Liver (tissue), 9 donors: Measurements from ENCODE around the gene EEF2K. TPM values are rescaled to one million over a fixed set of nuclear protein-coding genes. Genes with fewer than 3 reads are reported as not detected.

Experiments used
- DNase-seq: peaks from one replicate; pipeline ENCODE4 v3.0.0-alpha.2; 2017; ENCODE audit warnings: low spot score
- H3K27ac ChIP-seq, 2 donors: one replicate each; pipeline ENCODE4 v1.7.0; 2013; ENCODE audit warnings: inconsistent platforms in 2 of 2, low read length in 2 of 2, control low read depth in 1 of 2, low read depth in 1 of 2, mild to moderate bottlenecking in 1 of 2
- H3K27me3 ChIP-seq, 4 donors: one replicate each; pipeline versions ENCODE4 v1.6.1 to v1.7.0; 2013; ENCODE audit warnings: low read length in 3 of 4, inconsistent platforms in 1 of 4, mild to moderate bottlenecking in 1 of 4, moderate library complexity in 1 of 4; ENCODE audit not compliant: control insufficient read depth in 4 of 4, insufficient read depth in 4 of 4
- H3K36me3 ChIP-seq, 4 donors: one replicate each; pipeline versions ENCODE4 v1.6.1 to v1.7.0; 2013; ENCODE audit warnings: low read length in 3 of 4, mild to moderate bottlenecking in 3 of 4, low read depth in 1 of 4, moderate library complexity in 1 of 4; ENCODE audit not compliant: control insufficient read depth in 4 of 4, insufficient read depth in 3 of 4
- H3K4me1 ChIP-seq, 4 donors: one replicate each; pipeline versions ENCODE4 v1.6.1 to v1.7.0; 2013; ENCODE audit warnings: low read length in 3 of 4, mild to moderate bottlenecking in 3 of 4, moderate library complexity in 1 of 4; ENCODE audit not compliant: control insufficient read depth in 4 of 4, insufficient read depth in 4 of 4
- H3K4me3 ChIP-seq, 3 donors: one replicate each; pipeline versions ENCODE4 v1.6.1 to v1.7.0; 2013; ENCODE audit warnings: low read length in 3 of 3, control low read depth in 1 of 3, low read depth in 1 of 3, mild to moderate bottlenecking in 1 of 3
- H3K9ac ChIP-seq, 2 donors: one replicate each; pipeline ENCODE4 v1.7.0; 2013; ENCODE audit warnings: low read length in 2 of 2, mild to moderate bottlenecking in 2 of 2, moderate library complexity in 2 of 2, control low read depth in 1 of 2, low read depth in 1 of 2
- H3K9me3 ChIP-seq, 4 donors: one replicate each; pipeline versions ENCODE4 v1.6.1 to v1.7.0; 2013; ENCODE audit warnings: low read length in 3 of 4; ENCODE audit not compliant: control insufficient read depth in 4 of 4
- ATF3 ChIP-seq: IDR thresholded peaks from 2 replicates; pipeline ENCODE4 v1.6.1; 2016; ENCODE audit warnings: antibody characterized with exemption
- CTCF ChIP-seq: fragments of 150-350 bp; IDR thresholded peaks from 2 replicates; pipeline ENCODE4 v1.5.1; 2017; ENCODE audit warnings: improper control_type of control experiment, low read depth, low read length; ENCODE audit not compliant: missing input control
- EGR1 ChIP-seq, 2 donors: IDR thresholded peaks; 2 replicates each; pipeline ENCODE4 v1.6.1; 2016 to 2018; ENCODE audit warnings: antibody characterized with exemption in 2 of 2, low read depth in 2 of 2
- FOXA1 ChIP-seq: IDR thresholded peaks from 2 replicates; pipeline ENCODE4 v1.6.1; 2016; ENCODE audit warnings: antibody characterized with exemption
- FOXA2 ChIP-seq: IDR thresholded peaks from 2 replicates; pipeline ENCODE4 v1.6.1; 2016; ENCODE audit warnings: antibody characterized with exemption
- GABPA ChIP-seq, 2 donors: IDR thresholded peaks in 1 of 2; conservative IDR thresholded peaks in 1 of 2; 2 replicates each; pipeline ENCODE4 v1.6.1; 2016; ENCODE audit warnings: antibody characterized with exemption in 2 of 2, mild to moderate bottlenecking in 1 of 2, moderate library complexity in 1 of 2
- HNF4A ChIP-seq, 2 donors: conservative IDR thresholded peaks; 2 replicates each; pipeline ENCODE4 v1.6.1; 2016; ENCODE audit warnings: antibody characterized with exemption in 2 of 2, mild to moderate bottlenecking in 2 of 2
- HNF4G ChIP-seq: IDR thresholded peaks from 2 replicates; pipeline ENCODE4 v1.6.1; 2016; ENCODE audit warnings: antibody characterized with exemption
- JUND ChIP-seq, 2 donors: IDR thresholded peaks; 2 replicates each; pipeline ENCODE4 v1.6.1; 2016; ENCODE audit warnings: antibody characterized with exemption in 2 of 2
- MAX ChIP-seq: IDR thresholded peaks from 2 replicates; pipeline ENCODE4 v1.6.1; 2016; ENCODE audit warnings: antibody characterized with exemption
- NR2F2 ChIP-seq: IDR thresholded peaks from 2 replicates; pipeline ENCODE4 v1.6.1; 2016; ENCODE audit warnings: antibody characterized with exemption
- RAD21 ChIP-seq, 2 donors: IDR thresholded peaks; 2 replicates each; pipeline ENCODE4 v1.6.1; 2016; ENCODE audit warnings: antibody characterized with exemption in 2 of 2, mild to moderate bottlenecking in 2 of 2
- REST ChIP-seq: IDR thresholded peaks from 2 replicates; pipeline ENCODE4 v1.6.1; 2016; ENCODE audit warnings: antibody characterized with exemption, mild to moderate bottlenecking
- RXRA ChIP-seq, 2 donors: IDR thresholded peaks; 2 replicates each; pipeline ENCODE4 v1.6.1; 2017 to 2018; ENCODE audit warnings: antibody characterized with exemption in 2 of 2, mild to moderate bottlenecking in 1 of 2
- SP1 ChIP-seq: IDR thresholded peaks from 2 replicates; pipeline ENCODE4 v1.6.1; 2018; ENCODE audit warnings: antibody characterized with exemption, mild to moderate bottlenecking
- TAF1 ChIP-seq: conservative IDR thresholded peaks from 2 replicates; pipeline ENCODE4 v1.6.1; 2016; ENCODE audit warnings: antibody characterized with exemption, mild to moderate bottlenecking
- YY1 ChIP-seq: IDR thresholded peaks from 2 replicates; pipeline ENCODE4 v1.6.1; 2016; ENCODE audit warnings: antibody characterized with exemption, mild to moderate bottlenecking
- ZBTB33 ChIP-seq: IDR thresholded peaks from 2 replicates; pipeline ENCODE4 v1.6.1; 2016; ENCODE audit warnings: antibody characterized with exemption
- WGBS: extraction: QIAGEN DNeasy Blood & Tissue Kit; methylation state at CpG from one replicate; pipeline ENCODE4 v1.1.7; 2013; 5-methylcytosine and 5-hydroxymethylcytosine counted together
- polyA plus RNA-seq, 2 donors: library from polyadenylated mRNA; stranded (reverse) in 1 of 2; unstranded in 1 of 2; fragments of 200-250 nt in 1 of 2; fragments of >200 nt in 1 of 2; fragmentation: Nextera tagmentation in 1 of 2; extraction: Ambion mirVana in 1 of 2; gene quantifications; one replicate each; pipeline versions ENCODE4 v1.2.1 to v1.2.3, GENCODE V29; 2013 to 2015
- total RNA-seq, 2 donors: library from RNA; depleted of rRNA; stranded (reverse); fragments of >200 nt; gene quantifications; one replicate each; pipeline ENCODE4 v1.2.3, GENCODE V29; 2014
- donor health status: healthy.
- donor health status: healthy.
- donor health status: healthy.
- donor health status: healthy.
- donor health status: healthy.

The EEF2K gene
- total and polyA plus RNA-seq, 4 donors = 3.2 to 14.3 (median 8.0) TPM

GRCh38 chr16:22302776-22303363 lies 96.8 kb downstream of the EEF2K start:
- no peak overlapping the region for H3K9ac ChIP-seq
- peaks cover under 1 to 33% (median 8%) of the 10 kb centered on the region in 4 donors for H3K36me3 ChIP-seq
- H3K27ac ChIP-seq = no peak overlapping the region
- no peaks in the 10 kb centered on the region for H3K9me3 ChIP-seq
- TF ChIP-seq FOXA1 (no peak), MAX (no peak), NR2F2 (no peak), FOXA2 (no peak), RAD21 (IDR thresholded peaks at IDR 0.05) (no peak), SP1 (no peak), EGR1 (IDR thresholded peaks at IDR 0.05; ENCODE audit: low read depth in 2 of 2) (no peak), HNF4A (conservative IDR thresholded peaks at IDR 0.05) (no peak), GABPA (IDR thresholded peaks at IDR 0.05 in 1 of 2, conservative IDR thresholded peaks at IDR 0.05 in 1 of 2) (no peak), ATF3 (no peak), CTCF (no peak), ZBTB33 (no peak), HNF4G (no peak), YY1 (no peak), JUND (IDR thresholded peaks at IDR 0.05) (no peak), TAF1 (no peak), RXRA (IDR thresholded peaks at IDR 0.05) (no peak), REST (no peak)
- H3K27me3 ChIP-seq = no peaks in the 10 kb centered on the region
- no peak for DNase-seq
- no peak overlapping the region for H3K4me3 ChIP-seq
- peaks cover 0 to 15% (median 5%) of the 10 kb centered on the region in 4 donors for H3K4me1 ChIP-seq
- WGBS = 95% methylated on average over 12 of the region's 12 CpGs
